Measurements from ENCODE around the gene ZFHX2.

ZFHX2 gene

GRCh38 chr14:23580948-23581281 lies 29.4 kb upstream of the ZFHX2 start:
- Histone ChIP-seq H3K27me3 (ENCODE audit: control insufficient read depth, insufficient read depth, low read length) (peaks cover 33% of the 10 kb centered on the region), H3K9ac (ENCODE audit: low read depth, low read length) (no peak overlapping the region), H3K9me3 (ENCODE audit: control insufficient read depth, insufficient read depth, low read length) (no peaks in the 10 kb centered on the region), H3K4me1 (ENCODE audit: control insufficient read depth, insufficient read depth, low read length) (peaks cover 16% of the 10 kb centered on the region), H3K36me3 (ENCODE audit: control insufficient read depth, insufficient read depth, low read length) (no peaks in the 10 kb centered on the region), H3K4me3 (ENCODE audit: low read depth, low read length) (no peak overlapping the region), H3K27ac (ENCODE audit: low read depth, low read length) (no peak overlapping the region)

DNA sequence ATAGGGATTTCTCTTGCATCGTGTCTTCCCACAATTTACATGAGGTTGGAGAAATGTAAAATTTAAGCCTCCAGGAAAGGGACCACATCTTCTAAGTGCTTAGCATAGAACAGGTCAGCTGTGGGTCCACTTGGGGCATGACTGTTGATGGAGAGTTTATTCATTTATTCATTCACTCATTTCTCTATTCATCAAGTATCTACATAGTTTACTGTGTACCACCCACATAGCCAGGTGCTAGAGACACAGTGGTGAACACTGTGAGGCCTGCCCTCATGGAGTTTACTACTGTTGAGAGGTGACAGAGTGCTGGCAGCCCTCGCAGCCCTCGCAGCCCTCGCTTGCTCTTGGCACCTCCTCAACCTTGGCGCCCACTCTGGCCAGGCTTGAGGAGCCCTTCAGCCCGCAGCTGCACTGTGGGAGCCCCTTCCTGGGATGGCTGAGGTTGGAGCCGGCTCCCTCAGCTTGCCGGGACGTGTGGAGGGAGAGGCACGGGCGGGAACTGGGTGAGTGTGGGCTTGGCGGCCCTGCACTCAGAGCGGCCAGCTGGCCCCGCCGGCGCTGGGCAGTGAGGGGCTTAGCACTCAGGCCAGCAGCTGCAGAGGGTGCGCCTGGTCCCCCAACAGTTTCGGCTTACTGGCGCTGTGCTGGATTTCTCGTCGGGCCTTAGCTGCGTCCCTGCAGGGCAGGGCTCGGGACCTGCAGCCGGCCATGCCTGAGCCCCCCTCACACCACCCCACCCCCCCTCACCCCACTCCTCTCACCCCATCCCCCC lies 28.8 kb upstream of the ZFHX2 start:
- H3K4me1 ChIP-seq (ENCODE audit: control insufficient read depth, insufficient read depth, low read length), result peaks cover 16% of the 10 kb centered on the region
- H3K4me3 ChIP-seq (ENCODE audit: low read depth, low read length), result no peak overlapping the region
- no peak overlapping the region for H3K9ac ChIP-seq (ENCODE audit: low read depth, low read length)
- H3K9me3 ChIP-seq (ENCODE audit: control insufficient read depth, insufficient read depth, low read length), result no peaks in the 10 kb centered on the region
- H3K27me3 ChIP-seq (ENCODE audit: control insufficient read depth, insufficient read depth, low read length), result peaks cover 39% of the 10 kb centered on the region
- H3K36me3 ChIP-seq (ENCODE audit: control insufficient read depth, insufficient read depth, low read length), result no peaks in the 10 kb centered on the region
- H3K27ac ChIP-seq (ENCODE audit: low read depth, low read length), result no peak overlapping the region

- H3K9me3 ChIP-seq (ENCODE audit: control insufficient read depth, insufficient read depth, low read length), result no peaks in the 10 kb centered on the region
- H3K4me3 ChIP-seq (ENCODE audit: low read depth, low read length), result no peak overlapping the region
- H3K27me3 ChIP-seq (ENCODE audit: control insufficient read depth, insufficient read depth, low read length), result peaks cover 45% of the 10 kb centered on the region
- H3K27ac ChIP-seq (ENCODE audit: low read depth, low read length), result no peak overlapping the region
- no peaks in the 10 kb centered on the region for H3K36me3 ChIP-seq (ENCODE audit: control insufficient read depth, insufficient read depth, low read length)
- H3K4me1 ChIP-seq (ENCODE audit: control insufficient read depth, insufficient read depth, low read length), result peaks cover 16% of the 10 kb centered on the region
- no peak overlapping the region for H3K9ac ChIP-seq (ENCODE audit: low read depth, low read length)
Measured at GRCh38 chr14:23579739-23580138, 28.2 kb upstream of the ZFHX2 start.

DNA sequence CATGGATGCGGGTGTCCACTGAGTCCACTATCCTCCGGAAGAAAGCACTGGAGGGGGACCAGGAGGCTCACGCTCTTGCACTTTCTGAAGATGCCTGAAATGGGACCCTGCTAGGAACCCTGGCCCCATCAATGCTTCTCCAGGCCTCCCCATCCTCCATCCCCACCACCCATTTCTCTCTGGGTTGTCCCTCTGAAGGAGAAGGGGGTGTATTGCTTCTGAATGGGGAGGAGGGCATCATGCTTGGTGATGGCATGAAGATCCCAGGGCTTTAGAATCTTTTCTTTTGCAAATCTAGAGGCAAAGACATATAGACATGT lies 27.7 kb upstream of the ZFHX2 start:
- Histone ChIP-seq H3K9ac (ENCODE audit: low read depth, low read length) (no peak overlapping the region), H3K27me3 (ENCODE audit: control insufficient read depth, insufficient read depth, low read length) (peaks cover 49% of the 10 kb centered on the region), H3K4me1 (ENCODE audit: control insufficient read depth, insufficient read depth, low read length) (peaks cover 16% of the 10 kb centered on the region), H3K36me3 (ENCODE audit: control insufficient read depth, insufficient read depth, low read length) (no peaks in the 10 kb centered on the region), H3K4me3 (ENCODE audit: low read depth, low read length) (peak overlapping the region; percentile 73; the same call in 1 of the 2 replicates), H3K9me3 (ENCODE audit: control insufficient read depth, insufficient read depth, low read length) (no peaks in the 10 kb centered on the region), H3K27ac (ENCODE audit: low read depth, low read length) (no peak overlapping the region)

DNA sequence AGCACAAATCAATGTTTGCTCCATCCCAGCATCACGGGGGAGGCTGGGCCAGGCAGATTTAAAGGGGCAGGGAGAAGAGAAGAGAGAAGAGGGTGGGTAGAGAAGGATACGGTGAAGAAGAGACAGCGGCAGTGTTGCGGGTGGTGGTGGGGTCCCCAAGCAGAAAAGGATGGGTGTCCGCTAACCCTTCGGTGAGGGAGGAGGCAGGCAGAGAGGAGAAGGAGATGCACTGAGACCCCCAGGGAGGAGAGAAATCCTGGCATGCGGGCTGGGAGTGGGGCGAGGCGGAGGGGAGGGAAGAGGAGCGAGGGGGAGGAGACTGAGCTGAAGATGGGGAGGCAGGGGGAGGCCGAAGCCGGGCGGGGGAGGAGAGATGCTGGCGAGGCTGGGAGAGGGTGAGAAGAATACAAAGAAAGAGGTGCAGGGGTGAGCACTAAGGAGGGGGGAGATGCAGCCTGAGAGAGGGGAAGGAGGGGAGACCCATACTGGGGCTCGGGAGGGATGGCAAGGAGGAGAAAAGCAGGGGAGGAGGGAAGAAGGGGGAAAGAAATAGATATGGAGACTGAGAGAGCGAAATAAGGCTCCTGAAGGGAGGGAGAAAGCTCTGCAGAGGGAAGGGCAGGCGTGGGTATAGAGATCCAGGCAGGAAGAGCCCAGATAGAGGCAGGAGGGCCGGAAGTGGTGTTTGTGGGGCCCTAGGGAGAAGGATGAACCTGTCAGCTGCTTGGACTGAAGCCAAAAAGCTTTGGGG lies 27.2 kb upstream of the ZFHX2 start, which contains the start of gene JPH4:
Gene JPH4 (minus strand): TSS at position 231 of the 751 bp plus-strand sequence. CDS start 1,337 bp downstream, outside the sequence.
- H3K27me3 ChIP-seq (ENCODE audit: control insufficient read depth, insufficient read depth, low read length), result peaks cover 49% of the 10 kb centered on the region
- H3K9ac ChIP-seq (ENCODE audit: low read depth, low read length), result no peak within 1 kb of the TSS
- no peaks in the 10 kb centered on the region for H3K9me3 ChIP-seq (ENCODE audit: control insufficient read depth, insufficient read depth, low read length)
- peaks cover 16% of the 10 kb centered on the region for H3K4me1 ChIP-seq (ENCODE audit: control insufficient read depth, insufficient read depth, low read length)
- H3K36me3 ChIP-seq (ENCODE audit: control insufficient read depth, insufficient read depth, low read length), result no peaks in the 10 kb centered on the region
- peak within 1 kb of the TSS; percentile 73 for H3K4me3 ChIP-seq (ENCODE audit: low read depth, low read length)
- H3K27ac ChIP-seq (ENCODE audit: low read depth, low read length), result no peak within 1 kb of the TSS

DNA sequence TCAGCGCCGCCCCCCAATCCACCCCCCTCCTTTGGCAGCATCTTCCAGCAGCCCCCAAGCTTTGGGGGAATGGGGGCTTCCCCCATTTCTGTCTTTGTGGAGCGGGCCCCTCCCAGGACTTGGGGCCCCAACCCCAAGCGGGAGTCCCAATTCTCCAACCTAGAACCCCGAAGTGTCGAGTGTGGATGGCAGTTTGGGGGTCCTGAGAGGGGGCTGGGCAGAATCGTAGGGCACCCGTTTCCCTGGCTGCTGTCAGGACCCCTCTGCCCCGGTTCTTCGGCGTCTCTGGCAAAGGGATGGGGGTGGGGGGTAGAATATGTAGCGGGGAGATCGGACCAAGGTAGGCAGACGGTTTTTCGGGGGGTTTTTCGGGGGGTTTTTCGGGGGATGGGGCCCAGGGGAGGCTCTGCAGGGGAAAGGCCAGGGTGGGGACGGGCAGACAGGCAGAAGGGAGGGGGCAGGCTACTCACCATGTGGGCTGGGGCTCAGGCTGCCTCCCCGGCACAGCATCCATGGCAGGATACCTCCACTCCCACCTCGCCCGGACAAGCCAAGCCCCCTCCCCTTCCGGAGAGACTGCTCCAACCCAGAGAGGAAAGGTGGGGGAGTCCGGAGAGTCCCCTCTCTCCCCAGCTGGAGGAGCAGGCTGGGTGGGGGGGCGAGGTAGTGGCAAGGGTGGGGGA lies 26.3 kb upstream of the ZFHX2 start:
- peak overlapping the region; percentile 73 for H3K4me3 ChIP-seq (ENCODE audit: low read depth, low read length)
- no peaks in the 10 kb centered on the region for H3K9me3 ChIP-seq (ENCODE audit: control insufficient read depth, insufficient read depth, low read length)
- peaks cover 49% of the 10 kb centered on the region for H3K27me3 ChIP-seq (ENCODE audit: control insufficient read depth, insufficient read depth, low read length)
- peaks cover 16% of the 10 kb centered on the region for H3K4me1 ChIP-seq (ENCODE audit: control insufficient read depth, insufficient read depth, low read length)
- no peaks in the 10 kb centered on the region for H3K36me3 ChIP-seq (ENCODE audit: control insufficient read depth, insufficient read depth, low read length)
- H3K27ac ChIP-seq (ENCODE audit: low read depth, low read length), result no peak overlapping the region
- no peak overlapping the region for H3K9ac ChIP-seq (ENCODE audit: low read depth, low read length)

DNA sequence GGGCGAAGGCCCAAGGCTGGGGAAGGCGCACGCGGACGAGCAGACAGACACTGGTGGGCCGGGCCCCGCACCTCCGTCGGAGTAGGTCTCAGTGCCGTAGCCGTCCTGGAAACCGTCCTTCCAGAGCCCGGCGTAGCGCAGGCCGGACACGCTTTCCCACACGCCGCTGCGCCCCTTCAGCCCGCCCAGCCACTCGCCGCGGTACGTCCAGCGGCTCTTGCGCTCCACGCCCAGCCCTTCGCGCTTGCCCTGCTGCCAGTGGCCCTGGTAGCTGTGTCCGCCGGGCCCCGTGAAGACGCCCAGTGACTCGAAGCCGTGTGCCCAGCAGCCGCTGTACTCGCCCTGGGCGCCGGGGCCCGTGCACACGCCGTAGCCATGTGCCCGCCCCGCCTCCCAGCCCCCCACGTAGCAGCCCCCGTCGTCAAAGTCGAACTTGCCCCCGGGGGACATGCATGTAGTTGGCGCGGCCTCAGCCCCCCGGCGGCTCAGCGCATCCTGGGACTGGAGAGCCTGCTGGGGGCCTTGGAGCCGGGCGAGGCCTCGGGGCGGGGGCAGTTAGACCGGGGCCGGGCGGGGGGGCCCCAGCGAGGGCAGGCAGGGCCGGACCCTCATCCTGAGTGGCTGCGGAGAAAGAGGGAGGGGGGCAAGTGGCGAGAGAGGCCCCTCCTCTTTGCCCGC lies 25.6 kb upstream of the ZFHX2 start:
- peaks cover 16% of the 10 kb centered on the region for H3K4me1 ChIP-seq (ENCODE audit: control insufficient read depth, insufficient read depth, low read length)
- no peaks in the 10 kb centered on the region for H3K36me3 ChIP-seq (ENCODE audit: control insufficient read depth, insufficient read depth, low read length)
- H3K9me3 ChIP-seq (ENCODE audit: control insufficient read depth, insufficient read depth, low read length), result no peaks in the 10 kb centered on the region
- H3K27me3 ChIP-seq (ENCODE audit: control insufficient read depth, insufficient read depth, low read length), result peaks cover 49% of the 10 kb centered on the region
- H3K9ac ChIP-seq (ENCODE audit: low read depth, low read length), result no peak overlapping the region
- no peak overlapping the region for H3K27ac ChIP-seq (ENCODE audit: low read depth, low read length)
- H3K4me3 ChIP-seq (ENCODE audit: low read depth, low read length), result peak overlapping the region; percentile 73

DNA sequence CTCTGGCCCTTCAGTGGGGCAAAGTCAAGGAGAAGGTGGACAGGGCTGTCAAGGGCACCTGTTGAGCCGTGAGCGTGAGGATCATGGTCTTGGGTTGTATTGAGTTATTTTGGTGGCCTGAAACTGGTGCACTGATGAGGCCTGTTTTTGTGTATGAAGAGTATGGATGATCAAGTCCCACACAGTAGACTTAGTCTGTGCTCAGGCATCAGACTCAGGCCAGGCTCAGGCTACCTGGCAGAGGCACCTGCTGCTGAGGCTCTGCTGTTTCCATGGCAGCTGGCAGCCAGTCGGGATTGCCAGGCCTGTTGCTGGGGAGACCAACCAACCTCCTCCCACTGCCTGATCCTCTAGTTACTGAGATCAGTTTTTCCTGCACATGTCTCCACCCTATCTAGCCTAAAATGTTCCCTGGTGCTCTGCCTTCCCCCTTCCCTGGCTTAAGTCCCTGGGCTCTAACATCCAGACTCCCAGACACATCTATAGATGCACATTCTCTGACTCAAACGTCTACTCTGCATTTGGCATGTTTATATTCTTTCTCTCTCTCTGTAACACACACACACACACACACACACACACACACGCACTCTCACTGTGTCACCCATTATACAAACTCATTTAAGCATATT lies 21.9 kb upstream of the ZFHX2 start:
- H3K4me3 ChIP-seq (ENCODE audit: low read depth, low read length), result no peak overlapping the region
- H3K4me1 ChIP-seq (ENCODE audit: control insufficient read depth, insufficient read depth, low read length), result peaks cover 15% of the 10 kb centered on the region
- H3K36me3 ChIP-seq (ENCODE audit: control insufficient read depth, insufficient read depth, low read length), result no peaks in the 10 kb centered on the region
- H3K9me3 ChIP-seq (ENCODE audit: control insufficient read depth, insufficient read depth, low read length), result no peaks in the 10 kb centered on the region
- no peak overlapping the region for H3K27ac ChIP-seq (ENCODE audit: low read depth, low read length)
- no peak overlapping the region for H3K9ac ChIP-seq (ENCODE audit: low read depth, low read length)
- H3K27me3 ChIP-seq (ENCODE audit: control insufficient read depth, insufficient read depth, low read length), result peaks cover 40% of the 10 kb centered on the region

GRCh38 chr14:23572836-23573235 lies 21.3 kb upstream of the ZFHX2 start:
- H3K27me3 ChIP-seq (ENCODE audit: control insufficient read depth, insufficient read depth, low read length), result peaks cover 35% of the 10 kb centered on the region
- no peak overlapping the region for H3K27ac ChIP-seq (ENCODE audit: low read depth, low read length)
- H3K9me3 ChIP-seq (ENCODE audit: control insufficient read depth, insufficient read depth, low read length), result no peaks in the 10 kb centered on the region
- no peak overlapping the region for H3K9ac ChIP-seq (ENCODE audit: low read depth, low read length)
- peaks cover 17% of the 10 kb centered on the region for H3K4me1 ChIP-seq (ENCODE audit: control insufficient read depth, insufficient read depth, low read length)
- H3K4me3 ChIP-seq (ENCODE audit: low read depth, low read length), result no peak overlapping the region
- H3K36me3 ChIP-seq (ENCODE audit: control insufficient read depth, insufficient read depth, low read length), result no peaks in the 10 kb centered on the region

DNA sequence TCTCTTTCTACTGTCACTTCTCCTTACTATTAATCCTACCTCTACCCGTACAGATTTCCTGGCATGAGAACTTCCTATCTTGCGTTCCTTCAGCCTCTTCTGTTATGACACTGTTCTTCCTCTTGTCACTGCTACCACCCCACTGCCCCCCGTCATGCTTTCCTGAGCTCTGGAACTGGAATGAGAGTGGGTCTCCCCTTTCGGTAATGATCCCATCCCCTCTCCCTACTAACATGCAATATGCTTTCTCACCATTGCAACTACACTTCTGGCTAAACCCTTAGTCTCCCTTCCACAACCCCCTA lies 20.9 kb upstream of the ZFHX2 start:
- H3K4me3 ChIP-seq (ENCODE audit: low read depth, low read length), result no peak overlapping the region
- no peak overlapping the region for H3K9ac ChIP-seq (ENCODE audit: low read depth, low read length)
- H3K27me3 ChIP-seq (ENCODE audit: control insufficient read depth, insufficient read depth, low read length), result peaks cover 31% of the 10 kb centered on the region
- H3K36me3 ChIP-seq (ENCODE audit: control insufficient read depth, insufficient read depth, low read length), result no peaks in the 10 kb centered on the region
- peaks cover 17% of the 10 kb centered on the region for H3K4me1 ChIP-seq (ENCODE audit: control insufficient read depth, insufficient read depth, low read length)
- no peaks in the 10 kb centered on the region for H3K9me3 ChIP-seq (ENCODE audit: control insufficient read depth, insufficient read depth, low read length)
- no peak overlapping the region for H3K27ac ChIP-seq (ENCODE audit: low read depth, low read length)
